ENCODE results near the gene CHPT1. TPM values are rescaled to one million over a fixed set of nuclear protein-coding genes. Genes with fewer than 3 reads are reported as not detected.

Gene CHPT1
- total RNA-seq, 1 donor from 2014 or later = 65.3 TPM

- H3K4me3 ChIP-seq = no peak overlapping the region
- DNase-seq (no peak), ATAC-seq (no peak)
- peaks cover 22% of the 10 kb centered on the region for H3K4me1 ChIP-seq
- no peaks in the 10 kb centered on the region for H3K27me3 ChIP-seq (ENCODE audit: low read depth)
- H3K36me3 ChIP-seq = no peaks in the 10 kb centered on the region
- intact Hi-C loops (cut with DNase I) = no loop called here
- no peak for TF ChIP-seq CTCF (IDR thresholded peaks at IDR 0.05)
- no peaks in the 10 kb centered on the region for H3K9me3 ChIP-seq
- H3K27ac ChIP-seq = no peak overlapping the region
Measured at GRCh38 chr12:101713930-101714329, 16.5 kb downstream of the CHPT1 start.

- Histone ChIP-seq H3K27ac (no peak overlapping the region), H3K4me3 (no peak overlapping the region), H3K9me3 (no peaks in the 10 kb centered on the region), H3K27me3 (ENCODE audit: low read depth) (no peaks in the 10 kb centered on the region), H3K36me3 (peaks cover under 1% of the 10 kb centered on the region), H3K4me1 (peaks cover 22% of the 10 kb centered on the region)
- ATAC-seq = no peak
- TF ChIP-seq CTCF (IDR thresholded peaks at IDR 0.05) = no peak
- no peak for DNase-seq
- intact Hi-C loops (cut with DNase I) = no loop called here
Measured at GRCh38 chr12:101714877-101715444, 17.5 kb downstream of the CHPT1 start.

GRCh38 chr12:101719566-101719965, 22.1 kb downstream of the CHPT1 start:
- ATAC-seq (no peak), DNase-seq (no peak)
- TF ChIP-seq CTCF (IDR thresholded peaks at IDR 0.05) = no peak
- no peaks in the 10 kb centered on the region for H3K27me3 ChIP-seq (ENCODE audit: low read depth)
- intact Hi-C loops (cut with DNase I) = no loop called here
- peaks cover 22% of the 10 kb centered on the region for H3K36me3 ChIP-seq
- H3K4me3 ChIP-seq = no peak overlapping the region
- no peaks in the 10 kb centered on the region for H3K9me3 ChIP-seq
- H3K27ac ChIP-seq = no peak overlapping the region
- no peaks in the 10 kb centered on the region for H3K4me1 ChIP-seq

- Histone ChIP-seq H3K27me3 (ENCODE audit: low read depth) (no peaks in the 10 kb centered on the region), H3K27ac (no peak overlapping the region), H3K4me1 (no peaks in the 10 kb centered on the region), H3K36me3 (peaks cover 27% of the 10 kb centered on the region), H3K9me3 (no peaks in the 10 kb centered on the region), H3K4me3 (no peak overlapping the region)
- no peak for DNase-seq
- TF ChIP-seq CTCF (IDR thresholded peaks at IDR 0.05) = no peak
- intact Hi-C loops (cut with DNase I) = no loop called here
- no peak for ATAC-seq
Measured at GRCh38 chr12:101720118-101720517, 22.7 kb downstream of the CHPT1 start.

GRCh38 chr12:101722392-101722791, 25.0 kb downstream of the CHPT1 start:
- peaks cover 50% of the 10 kb centered on the region for H3K36me3 ChIP-seq
- no peak overlapping the region for H3K4me3 ChIP-seq
- H3K4me1 ChIP-seq = no peaks in the 10 kb centered on the region
- intact Hi-C loops (cut with DNase I) = no loop called here
- H3K9me3 ChIP-seq = no peaks in the 10 kb centered on the region
- no peaks in the 10 kb centered on the region for H3K27me3 ChIP-seq (ENCODE audit: low read depth)
- ATAC-seq = no peak
- TF ChIP-seq CTCF (IDR thresholded peaks at IDR 0.05) = no peak
- no peak for DNase-seq
- no peak overlapping the region for H3K27ac ChIP-seq

All from lower lobe of right lung (tissue), 2 donors.